Neutrophil (primary cell): ENCODE data around the gene LONP2.

ENCODE experiments used
- H3K27ac ChIP-seq: fragments of 200-600 bp; sonication (generic); 2 replicates; pipeline ENCODE4 v1.5.1; 2016; ENCODE audit warnings: mild to moderate bottlenecking, moderate library complexity
- H3K27me3 ChIP-seq: fragments of 200-600 bp; sonication (generic); 2 replicates; pipeline ENCODE4 v1.6.0; 2016; ENCODE audit warnings: mild to moderate bottlenecking
- H3K36me3 ChIP-seq: fragments of 200-600 bp; sonication (generic); 2 replicates; pipeline ENCODE4 v1.5.1; 2017
- H3K4me1 ChIP-seq, 2 experiments: fragments of 200-600 bp in 1 of 2; sonication (generic) in 1 of 2; 1 replicate in 1 of 2; 2 replicates in 1 of 2; pipeline versions ENCODE4 v1.5.1 to v1.6.1; 2013 to 2016; ENCODE audit warnings: low read depth in 1 of 2, low read length in 1 of 2, mild to moderate bottlenecking in 1 of 2, moderate library complexity in 1 of 2; ENCODE audit not compliant: control insufficient read depth in 1 of 2, insufficient read depth in 1 of 2
- H3K4me3 ChIP-seq, 2 experiments: fragments of 200-600 bp in 1 of 2; sonication (generic) in 1 of 2; 1 replicate in 1 of 2; 2 replicates in 1 of 2; pipeline ENCODE4 v1.5.1; 2013 to 2016; ENCODE audit warnings: low read depth in 1 of 2, low read length in 1 of 2, mild to moderate bottlenecking in 1 of 2, moderate library complexity in 1 of 2
- H3K9me3 ChIP-seq: fragments of 200-600 bp; sonication (generic); 2 replicates; pipeline ENCODE4 v1.5.1; 2016
- TF ChIP-seq, protein P1 (sequence below): fragments of 200-600 bp; sonication (generic); IDR thresholded peaks from 2 replicates; pipeline ENCODE4 v1.5.1; 2016; ENCODE audit warnings: antibody characterized with exemption

Gene LONP2

GRCh38 chr16:48330841-48331192 lies 86.7 kb downstream of the LONP2 start:
- Histone ChIP-seq H3K36me3 (peaks cover 18% of the 10 kb centered on the region), H3K4me1 (peaks cover 8 to 11% of the 10 kb centered on the region in 2 experiments), H3K27ac (peak overlapping the region; percentile 47)

DNA sequence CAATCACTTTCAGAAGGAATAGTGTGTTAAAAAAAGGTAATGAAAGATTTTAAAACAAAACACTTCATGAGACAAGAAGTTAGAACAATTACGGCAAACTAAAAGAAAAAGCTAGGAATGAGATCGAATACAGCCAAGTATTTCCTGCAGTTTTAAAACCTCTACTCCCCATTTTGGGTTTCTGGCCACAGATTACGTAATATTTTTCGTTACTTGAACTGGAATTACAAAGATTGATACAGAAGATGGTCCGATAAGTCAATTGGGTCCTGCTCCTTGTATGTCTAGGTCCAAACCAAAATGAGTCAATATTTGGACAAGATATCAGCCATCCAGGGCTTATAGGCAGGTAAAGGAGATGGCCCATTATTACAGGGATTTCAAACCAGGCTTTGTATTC lies 88.9 kb downstream of the LONP2 start:
- Histone ChIP-seq H3K27me3 (no peaks in the 10 kb centered on the region), H3K36me3 (peaks cover 39% of the 10 kb centered on the region), H3K4me3 (no peak overlapping the region), H3K27ac (no peak overlapping the region), H3K9me3 (no peaks in the 10 kb centered on the region), H3K4me1 (peaks cover 8 to 11% of the 10 kb centered on the region in 2 experiments)
- TF ChIP-seq, protein P1, sequence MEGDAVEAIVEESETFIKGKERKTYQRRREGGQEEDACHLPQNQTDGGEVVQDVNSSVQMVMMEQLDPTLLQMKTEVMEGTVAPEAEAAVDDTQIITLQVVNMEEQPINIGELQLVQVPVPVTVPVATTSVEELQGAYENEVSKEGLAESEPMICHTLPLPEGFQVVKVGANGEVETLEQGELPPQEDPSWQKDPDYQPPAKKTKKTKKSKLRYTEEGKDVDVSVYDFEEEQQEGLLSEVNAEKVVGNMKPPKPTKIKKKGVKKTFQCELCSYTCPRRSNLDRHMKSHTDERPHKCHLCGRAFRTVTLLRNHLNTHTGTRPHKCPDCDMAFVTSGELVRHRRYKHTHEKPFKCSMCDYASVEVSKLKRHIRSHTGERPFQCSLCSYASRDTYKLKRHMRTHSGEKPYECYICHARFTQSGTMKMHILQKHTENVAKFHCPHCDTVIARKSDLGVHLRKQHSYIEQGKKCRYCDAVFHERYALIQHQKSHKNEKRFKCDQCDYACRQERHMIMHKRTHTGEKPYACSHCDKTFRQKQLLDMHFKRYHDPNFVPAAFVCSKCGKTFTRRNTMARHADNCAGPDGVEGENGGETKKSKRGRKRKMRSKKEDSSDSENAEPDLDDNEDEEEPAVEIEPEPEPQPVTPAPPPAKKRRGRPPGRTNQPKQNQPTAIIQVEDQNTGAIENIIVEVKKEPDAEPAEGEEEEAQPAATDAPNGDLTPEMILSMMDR, result no peak

More at GRCh38 chr16:48330841-48331192, 86.7 kb downstream of the LONP2 start:
- no peaks in the 10 kb centered on the region for H3K27me3 ChIP-seq
- H3K9me3 ChIP-seq, result no peaks in the 10 kb centered on the region
- TF ChIP-seq, protein P1, result no peak
- no peak overlapping the region for H3K4me3 ChIP-seq

DNA sequence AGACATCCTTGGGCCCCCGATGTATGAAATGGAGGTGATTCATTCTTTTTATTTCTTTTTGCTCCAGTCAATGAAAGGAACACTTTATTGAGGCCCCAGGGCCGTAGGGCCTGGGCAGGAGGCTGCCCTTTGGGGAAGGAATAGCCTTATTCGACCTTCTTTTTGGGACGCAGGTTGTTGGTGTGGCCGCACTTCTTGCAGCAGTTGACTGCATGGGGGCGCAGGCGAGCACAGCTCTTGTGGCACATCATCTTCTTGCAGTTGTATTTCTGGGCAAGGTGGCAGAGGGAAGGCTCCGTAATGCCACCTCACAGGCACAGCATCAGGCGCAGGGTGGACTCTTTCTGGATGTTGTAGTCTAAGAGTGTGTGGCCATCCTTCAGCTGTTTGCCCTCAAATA lies 90.2 kb downstream of the LONP2 start:
- Histone ChIP-seq H3K9me3 (no peaks in the 10 kb centered on the region), H3K36me3 (peaks cover 39% of the 10 kb centered on the region), H3K4me3 (no peak overlapping the region), H3K27ac (no peak overlapping the region), H3K4me1 (peaks cover 8 to 11% of the 10 kb centered on the region in 2 experiments), H3K27me3 (no peaks in the 10 kb centered on the region)
- TF ChIP-seq, protein P1, result no peak

GRCh38 chr16:48335961-48336360 lies 91.9 kb downstream of the LONP2 start:
- no peak overlapping the region for H3K27ac ChIP-seq
- no peaks in the 10 kb centered on the region for H3K27me3 ChIP-seq

DNA sequence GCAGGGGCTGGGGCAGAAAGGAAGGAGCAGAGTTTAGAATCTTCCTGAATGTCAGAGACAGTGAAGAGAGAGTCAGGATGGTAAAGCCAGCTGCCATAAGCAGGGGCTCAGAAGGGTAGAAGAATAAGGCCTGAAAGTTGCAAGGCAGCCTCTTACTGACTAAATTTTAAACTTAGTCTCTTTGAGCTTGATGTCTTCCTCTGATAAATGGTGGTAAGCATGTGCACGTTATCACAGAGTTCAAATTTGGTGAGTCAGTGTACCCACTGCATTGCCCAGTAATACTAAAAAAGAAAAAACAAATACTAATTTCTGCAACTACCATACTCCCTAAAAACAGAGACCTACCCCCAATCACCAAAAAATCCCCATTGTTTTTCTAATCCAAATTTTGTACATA lies 96.0 kb downstream of the LONP2 start:
- Histone ChIP-seq H3K9me3 (no peaks in the 10 kb centered on the region), H3K27me3 (no peaks in the 10 kb centered on the region), H3K36me3 (peaks cover 63% of the 10 kb centered on the region), H3K4me1 (no peaks in the 10 kb centered on the region), H3K4me3 (no peak overlapping the region), H3K27ac (no peak overlapping the region)
- TF ChIP-seq, protein P1, result no peak

More at GRCh38 chr16:48335961-48336360, 91.9 kb downstream of the LONP2 start:
- TF ChIP-seq, protein P1, result no peak
- peaks cover 4% of the 10 kb centered on the region in 2 experiments for H3K4me1 ChIP-seq
- H3K36me3 ChIP-seq, result peaks cover 48% of the 10 kb centered on the region
- H3K4me3 ChIP-seq, result no peak overlapping the region
- no peaks in the 10 kb centered on the region for H3K9me3 ChIP-seq

- H3K36me3 ChIP-seq, result peaks cover 37% of the 10 kb centered on the region
- no peaks in the 10 kb centered on the region for H3K9me3 ChIP-seq
- no peaks in the 10 kb centered on the region for H3K27me3 ChIP-seq
- peaks cover 10 to 12% of the 10 kb centered on the region in 2 experiments for H3K4me1 ChIP-seq
- no peak overlapping the region for H3K4me3 ChIP-seq
- TF ChIP-seq, protein P1, result no peak
- no peak overlapping the region for H3K27ac ChIP-seq
These were observed 98.5 kb downstream of the LONP2 start for GRCh38 chr16:48342591-48342990.
